ENCODE data around the gene UBN2.
A peak's percentile ranks its signal among the peaks of the same experiment; 100 is the strongest.
"Not testable (repeated sequence)": the region's sequence is repeated elsewhere in the genome, so short reads cannot be mapped to it uniquely, and the experiment has no call there.

UBN2 gene

DNA sequence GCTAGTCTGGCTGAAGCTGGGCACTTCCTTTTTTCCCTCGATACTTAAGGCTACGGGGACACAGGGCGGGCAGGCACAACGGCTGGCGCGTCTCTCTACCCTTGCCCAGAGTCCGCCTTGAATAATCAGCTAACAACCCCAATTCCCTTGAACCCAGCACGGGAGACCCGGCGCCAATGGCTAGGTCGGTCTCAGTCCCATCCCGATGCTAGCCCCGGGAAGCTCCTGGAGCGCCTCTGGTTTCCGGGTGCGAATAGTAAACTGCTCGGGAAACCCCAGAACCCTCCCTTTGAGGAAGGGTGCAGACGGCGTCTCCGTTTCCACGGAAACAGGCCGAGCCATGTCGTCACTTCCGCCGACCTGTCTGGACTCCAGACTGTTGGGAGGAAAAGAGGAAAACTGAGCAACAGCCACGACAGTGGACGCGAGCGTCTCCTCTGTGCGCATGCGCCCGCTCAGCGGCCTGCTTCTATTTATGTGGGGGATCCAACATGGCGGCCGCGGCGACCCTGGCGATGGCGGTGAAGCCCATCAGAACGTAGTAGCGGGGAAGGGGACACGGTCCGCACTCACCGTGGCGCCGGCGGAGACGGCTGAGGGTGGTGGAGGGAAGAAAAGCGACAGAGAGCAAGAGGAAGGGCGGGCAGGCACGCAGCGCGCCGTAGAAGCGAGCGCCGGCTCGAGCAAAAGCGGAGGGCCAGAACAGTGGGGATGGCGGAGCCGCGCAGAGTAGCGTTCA, at the start of gene UBN2:
Gene UBN2, plus strand, starts transcription at position 464 of the 739 bp plus-strand sequence. Its CDS starts 248 bp downstream, at position 712.
- peak; percentile 89 for DNase-seq

DNA sequence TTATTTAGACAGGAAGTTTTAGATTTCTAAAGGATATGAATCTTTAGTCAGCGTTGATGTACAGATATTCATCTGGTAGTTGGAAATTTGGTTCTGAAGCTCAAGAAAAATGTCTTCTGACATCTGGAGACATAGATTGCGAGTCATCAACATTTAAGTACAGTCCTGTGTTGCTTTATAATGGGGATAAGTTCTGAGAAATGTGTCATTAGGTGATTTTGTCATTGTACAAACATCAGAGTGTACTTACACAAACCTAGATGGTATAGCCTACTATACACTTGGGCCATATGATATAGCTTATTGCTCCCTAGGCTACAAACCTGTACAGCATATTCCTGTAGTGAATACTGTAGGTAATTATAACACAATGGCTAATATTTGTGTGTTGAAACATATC, 49.6 kb upstream of the UBN2 start:
- no peak for DNase-seq

DNA sequence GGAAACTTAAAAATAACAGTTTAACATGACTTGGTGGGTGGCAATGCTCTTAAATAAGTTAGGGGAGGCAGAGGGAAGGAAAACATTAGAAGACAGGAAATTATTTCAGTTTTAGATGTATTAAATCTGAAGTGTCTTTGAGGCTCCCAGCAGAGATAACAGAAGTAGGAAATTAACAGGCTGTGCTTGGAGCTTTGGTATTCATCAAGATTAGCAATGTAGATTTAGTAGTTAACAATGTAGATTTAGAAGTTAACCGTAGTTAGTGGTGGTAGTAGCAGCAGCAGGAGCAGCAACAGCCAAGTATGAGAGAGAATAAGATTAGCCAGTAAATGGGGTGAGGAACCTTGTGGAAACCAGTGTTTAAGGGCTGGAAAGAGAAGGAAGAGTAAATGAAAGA, 48.7 kb upstream of the UBN2 start:
- no peak for DNase-seq

DNA sequence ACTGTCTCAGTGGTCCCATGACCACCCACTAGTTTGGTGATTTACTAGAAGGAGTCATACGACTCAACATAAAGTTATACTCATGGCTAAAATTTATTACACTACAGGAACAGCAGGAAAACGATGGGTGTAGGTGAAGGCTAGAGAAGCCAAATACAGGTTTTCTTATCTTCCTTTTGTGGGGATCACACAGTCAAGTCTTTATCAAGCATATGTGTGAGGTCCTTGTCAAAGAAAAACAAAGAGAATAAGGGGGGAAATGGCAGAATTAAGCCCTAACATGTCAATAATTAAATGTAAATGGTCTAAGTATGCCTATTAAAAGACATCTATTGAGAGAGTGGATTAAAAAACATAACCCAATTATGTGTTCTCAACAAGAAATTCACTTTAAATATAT, 47.8 kb upstream of the UBN2 start:
- no peak for DNase-seq

DNA sequence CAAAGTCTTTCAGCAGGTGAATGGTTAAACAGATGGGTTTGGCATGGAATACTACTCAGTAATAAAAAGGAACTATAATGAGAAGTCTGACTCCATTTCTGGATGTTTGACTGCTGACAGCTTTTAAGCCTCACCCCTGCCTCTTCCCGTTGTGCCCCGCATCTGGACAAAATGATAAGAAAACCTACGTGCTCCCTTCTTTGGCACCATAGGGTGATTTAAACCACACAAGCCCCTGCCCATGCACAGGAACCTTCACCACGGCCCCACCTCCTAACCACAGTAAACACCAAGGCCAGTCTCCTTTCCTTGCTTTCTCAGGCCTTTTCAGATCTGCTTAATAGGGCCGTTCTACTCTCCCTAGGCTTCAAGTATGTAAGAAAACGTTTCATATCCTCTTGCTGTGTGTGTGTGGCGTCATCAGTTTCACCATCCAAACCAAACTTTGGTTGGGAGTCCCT, 47.1 kb upstream of the UBN2 start:
- no peak for DNase-seq

DNA sequence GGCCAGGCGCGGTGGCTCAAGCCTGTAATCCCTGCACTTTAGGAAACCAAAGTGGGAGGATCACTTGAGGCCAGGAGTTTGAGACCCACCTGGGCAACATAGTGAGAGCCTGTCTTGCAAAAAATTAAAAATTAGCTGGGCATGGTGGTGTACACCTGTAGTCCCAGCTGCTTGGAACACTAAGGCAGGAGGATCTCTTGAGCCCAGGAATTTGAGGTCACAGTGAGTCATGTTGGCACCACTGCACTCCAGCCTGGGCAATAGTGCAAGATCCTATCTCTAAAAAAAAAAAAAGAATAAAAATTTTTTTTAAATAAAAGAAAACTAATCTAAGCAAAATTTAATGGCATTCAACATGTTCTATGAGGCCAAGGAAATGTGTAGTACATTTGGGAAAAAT, 44.9 kb upstream of the UBN2 start:
- DNase-seq: no peak

DNA sequence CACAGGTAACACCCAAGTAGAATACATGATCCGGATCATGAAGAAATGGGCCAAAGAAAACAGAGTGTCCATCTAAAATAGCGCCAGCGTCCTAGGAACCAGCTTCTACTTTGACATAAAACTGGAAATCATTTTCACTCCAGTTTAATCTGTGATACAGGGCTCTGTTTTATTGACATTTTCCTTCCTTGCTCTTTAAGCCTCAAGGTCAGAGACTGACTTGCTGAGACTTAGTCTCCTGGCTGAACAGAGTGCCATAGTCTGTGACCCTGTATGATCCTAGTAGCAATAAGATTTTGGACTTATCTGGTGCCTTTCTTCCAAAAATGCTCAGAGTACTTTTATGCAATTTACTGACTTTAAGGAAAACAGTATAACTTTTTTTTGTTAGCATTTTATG, 41.7 kb upstream of the UBN2 start:
- DNase-seq: no peak

DNA sequence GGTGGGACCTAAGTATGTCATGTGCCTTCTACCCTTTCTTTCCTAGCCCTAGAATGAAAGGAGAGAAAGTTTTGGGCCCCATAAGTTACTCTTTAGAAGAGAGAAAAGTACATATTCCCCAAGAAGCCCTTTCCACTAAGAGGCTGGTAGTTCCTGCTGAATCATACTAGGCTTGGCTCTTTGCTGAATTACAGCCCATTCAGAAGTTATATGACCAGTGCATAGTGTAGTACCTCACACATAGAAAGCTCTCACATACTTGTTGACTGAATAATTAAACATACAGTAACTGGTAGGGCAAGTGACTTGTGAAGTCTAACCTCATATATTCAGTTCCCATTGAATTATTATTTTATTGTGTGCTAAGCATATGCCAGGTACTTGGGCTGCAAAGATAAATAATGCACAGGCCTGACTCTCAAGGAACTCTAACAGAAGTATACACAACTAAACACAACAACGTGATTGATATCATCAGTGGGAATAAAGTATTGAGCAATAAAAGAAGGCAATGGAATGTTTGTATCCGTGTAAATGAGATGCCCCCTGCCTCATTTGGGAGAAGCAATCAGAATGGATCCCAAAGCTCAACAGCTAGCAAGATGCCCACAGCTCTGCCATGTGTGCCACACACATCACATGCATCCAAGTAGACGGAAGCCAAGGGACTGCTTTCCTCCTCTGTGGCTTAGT, 38.9 kb upstream of the UBN2 start:
- DNase-seq: no peak

DNA sequence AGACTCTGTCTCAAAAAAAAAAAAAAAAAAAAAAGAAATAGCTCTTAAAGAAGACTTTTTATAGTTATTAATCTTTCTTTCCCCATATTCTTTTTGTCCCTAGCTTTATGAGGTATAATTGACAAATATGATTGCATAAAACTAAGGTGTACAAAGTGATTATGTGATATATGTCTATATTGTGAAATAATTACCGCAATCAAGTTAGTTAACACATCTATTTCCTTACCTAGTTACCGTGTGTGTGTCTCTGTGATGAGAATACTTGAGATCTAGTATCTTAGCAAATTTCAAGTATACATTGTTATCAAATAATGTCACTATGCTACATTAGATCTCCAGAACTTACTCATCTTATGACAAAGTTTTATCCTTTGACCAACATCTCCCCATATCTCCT, 30.7 kb upstream of the UBN2 start:
- DNase-seq: no peak

DNA sequence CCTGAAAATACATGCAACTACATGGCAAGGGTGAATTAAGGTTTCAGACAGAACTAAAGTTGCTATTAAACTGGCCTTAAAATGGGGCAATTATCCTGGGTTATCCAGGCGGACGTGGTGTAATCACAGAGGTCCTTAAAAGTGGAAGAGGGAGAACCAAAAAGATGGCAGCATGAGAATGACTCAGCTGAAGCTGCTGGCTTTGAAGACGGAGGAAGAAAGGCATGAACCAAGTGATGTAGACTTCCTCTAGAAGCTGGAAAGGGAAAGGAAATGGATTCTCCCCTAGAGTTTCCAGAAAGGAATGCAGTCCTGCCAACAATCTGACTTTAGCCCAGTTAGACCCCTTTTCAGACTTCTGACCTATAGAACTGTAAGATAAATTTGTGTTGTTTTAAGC, 27.0 kb upstream of the UBN2 start:
- no peak for DNase-seq

DNA sequence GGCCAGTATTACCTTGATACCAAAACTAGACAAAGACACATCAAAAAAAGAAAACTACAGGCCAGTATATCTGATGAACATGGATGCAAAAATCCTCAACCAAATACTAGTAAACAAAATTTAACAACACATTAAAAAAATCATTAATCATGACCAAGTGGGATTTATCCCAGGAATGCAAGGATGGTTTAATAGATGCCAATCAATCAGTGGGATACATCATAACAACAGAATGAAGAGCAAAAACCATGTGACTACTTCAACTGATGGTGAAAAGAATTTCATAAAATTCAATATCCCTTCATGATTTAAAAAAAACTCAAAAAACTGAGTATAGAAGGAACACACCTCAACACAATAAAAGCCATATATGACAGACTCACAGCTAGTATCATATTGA, 25.2 kb upstream of the UBN2 start:
- no peak for DNase-seq

DNA sequence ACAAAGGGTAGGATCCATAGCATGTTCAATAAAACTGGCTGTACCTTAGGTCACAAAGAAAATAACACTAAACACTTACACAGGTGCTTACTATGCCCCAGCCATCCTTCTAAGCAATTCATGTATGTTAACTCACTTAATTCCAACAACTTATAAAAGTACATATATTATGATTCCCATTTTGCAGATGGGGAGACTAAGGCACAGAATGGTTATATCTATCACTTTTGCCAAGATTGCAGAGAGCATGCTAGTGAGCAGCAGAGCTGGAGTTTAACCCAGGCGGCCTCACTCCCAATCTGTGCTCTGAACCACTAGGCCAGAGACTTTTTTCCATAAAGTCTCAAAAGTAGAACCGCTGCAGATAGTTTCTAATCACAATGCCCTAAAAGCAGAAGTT, 18.9 kb upstream of the UBN2 start:
- DNase-seq: no peak

DNA sequence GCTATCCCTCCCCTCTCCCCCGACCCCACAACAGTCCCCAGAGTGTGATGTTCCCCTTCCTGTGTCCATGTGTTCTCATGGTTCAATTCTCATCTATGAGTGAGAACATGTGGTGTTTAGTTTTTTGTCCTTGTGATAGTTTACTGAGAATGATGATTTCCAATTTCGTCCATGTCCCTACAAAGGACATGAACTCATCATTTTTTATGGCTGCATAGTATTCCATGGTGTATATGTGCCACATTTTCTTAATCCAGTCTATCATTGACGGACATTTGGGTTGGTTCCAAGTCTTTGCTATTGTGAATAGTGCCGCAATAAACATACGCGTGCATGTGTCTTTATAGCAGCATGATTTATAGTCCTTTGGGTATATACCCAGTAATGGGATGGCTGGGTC, 17.5 kb upstream of the UBN2 start:
- not testable (repeated sequence) for DNase-seq

DNA sequence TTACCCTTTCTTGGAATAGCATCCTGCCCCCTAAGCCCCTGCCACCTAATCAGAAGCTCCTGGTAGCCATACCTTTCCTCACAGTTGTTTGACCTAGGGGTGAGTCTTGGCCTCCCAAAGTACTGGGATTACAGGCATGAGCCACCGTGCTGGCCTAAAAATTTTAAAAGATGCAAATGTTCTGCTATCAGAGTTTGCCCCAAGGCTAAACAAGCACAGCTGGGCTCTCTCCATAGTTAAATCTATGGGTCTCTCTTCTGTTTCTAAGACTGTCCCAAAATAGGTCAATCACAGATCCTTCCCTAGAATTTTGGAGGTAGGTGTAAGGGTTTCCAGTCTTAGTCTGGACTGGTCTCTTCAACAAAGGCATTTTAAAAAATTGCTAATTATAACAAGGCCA, 12.9 kb upstream of the UBN2 start:
- DNase-seq: no peak

DNA sequence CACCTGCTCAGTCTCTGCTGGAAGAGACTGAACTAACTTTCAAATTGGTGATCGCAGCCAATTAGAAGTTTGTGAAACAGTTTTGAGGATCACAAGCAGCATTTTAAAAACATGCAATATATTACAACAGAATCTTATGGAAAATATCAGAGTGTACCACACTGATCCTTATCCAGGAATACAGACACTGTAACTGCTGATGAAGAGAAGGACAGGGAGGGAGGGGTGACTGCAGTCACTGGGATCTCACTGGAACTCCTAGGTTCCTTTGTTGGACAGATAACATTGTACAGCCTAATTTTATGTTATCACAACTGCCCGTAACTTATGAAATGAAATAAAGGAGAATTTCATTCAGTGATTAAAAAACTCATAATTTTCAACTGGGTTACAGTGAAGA, 6.8 kb upstream of the UBN2 start:
- DNase-seq: no peak

DNA sequence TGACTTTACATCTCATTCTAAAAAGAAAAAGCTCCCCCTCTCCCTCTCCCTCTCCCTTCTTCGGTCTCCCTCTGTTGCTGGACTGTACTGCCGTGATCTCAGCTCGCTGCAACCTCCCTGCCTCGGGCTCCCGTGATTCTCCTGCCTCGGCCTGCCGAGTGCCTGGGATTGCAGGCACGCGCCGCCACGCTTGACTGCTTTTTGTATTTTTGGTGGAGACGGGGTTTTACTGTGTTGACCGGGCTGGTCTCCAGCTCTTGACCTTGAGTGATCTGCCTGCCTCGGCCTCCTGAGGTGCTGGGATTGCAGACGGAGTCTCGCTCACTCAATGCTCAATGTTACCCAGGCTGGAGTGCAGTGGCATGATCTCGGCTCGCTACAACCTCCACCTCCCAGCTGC, 6.2 kb upstream of the UBN2 start:
- not testable (repeated sequence) for DNase-seq

DNA sequence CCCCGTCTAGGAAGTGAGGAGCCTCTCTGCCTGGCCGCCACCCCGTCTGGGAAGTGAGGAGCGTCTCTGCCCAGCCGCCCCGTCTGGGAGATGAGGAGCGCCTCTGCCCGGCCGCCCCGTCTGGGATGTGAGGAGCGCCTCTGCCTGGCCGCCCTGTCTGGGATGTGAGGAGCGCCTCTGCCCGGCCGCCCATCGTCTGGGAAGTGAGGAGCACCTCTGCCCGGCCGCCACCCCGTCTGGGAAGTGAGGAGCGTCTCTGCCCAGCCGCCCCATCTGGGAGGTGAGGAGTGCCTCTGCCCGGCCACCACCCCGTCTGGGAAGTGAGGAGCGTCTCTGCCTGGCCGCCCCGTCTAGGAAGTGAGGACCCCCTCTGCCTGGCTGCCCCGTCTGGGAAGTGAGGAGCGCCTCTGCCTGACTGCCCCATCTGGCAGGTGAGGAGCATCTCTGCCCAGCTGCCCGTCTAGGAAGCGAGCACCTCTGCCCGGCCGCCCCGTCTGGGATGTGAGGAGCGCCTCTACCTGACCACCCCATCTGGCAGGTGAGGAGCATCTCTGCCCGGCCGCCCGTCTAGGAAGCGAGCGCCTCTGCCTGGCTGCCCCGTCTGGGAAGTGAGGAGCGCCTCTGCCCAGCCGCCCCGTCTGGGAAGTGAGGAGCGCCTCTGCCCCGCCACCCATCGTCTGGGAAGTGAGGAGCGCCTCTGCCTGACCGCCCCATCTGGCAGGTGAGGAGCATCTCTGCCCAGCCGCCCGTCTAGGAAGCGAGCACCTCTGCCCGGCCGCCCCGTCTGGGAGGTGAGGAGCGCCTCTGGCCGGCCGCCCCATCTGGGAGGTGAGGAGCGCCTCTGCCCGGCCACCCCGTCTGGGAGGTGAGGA, 5.5 kb upstream of the UBN2 start:
- not testable (repeated sequence) for DNase-seq

DNA sequence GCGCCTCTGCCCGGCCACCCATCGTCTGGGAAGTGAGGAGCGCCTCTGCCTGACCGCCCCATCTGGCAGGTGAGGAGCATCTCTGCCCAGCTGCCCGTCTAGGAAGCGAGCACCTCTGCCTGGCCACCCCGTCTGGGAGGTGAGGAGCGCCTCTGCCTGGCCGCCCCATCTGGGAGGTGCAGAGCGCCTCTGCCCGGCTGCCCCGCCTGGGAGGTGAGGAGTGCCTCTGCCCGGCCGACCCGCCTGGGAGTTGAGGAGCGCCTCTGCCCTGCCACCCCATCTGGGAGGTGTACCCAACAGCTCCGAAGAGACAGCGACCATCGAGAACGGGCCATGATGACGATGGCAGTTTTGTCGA, 4.9 kb upstream of the UBN2 start:
- DNase-seq: not testable (repeated sequence)

DNA sequence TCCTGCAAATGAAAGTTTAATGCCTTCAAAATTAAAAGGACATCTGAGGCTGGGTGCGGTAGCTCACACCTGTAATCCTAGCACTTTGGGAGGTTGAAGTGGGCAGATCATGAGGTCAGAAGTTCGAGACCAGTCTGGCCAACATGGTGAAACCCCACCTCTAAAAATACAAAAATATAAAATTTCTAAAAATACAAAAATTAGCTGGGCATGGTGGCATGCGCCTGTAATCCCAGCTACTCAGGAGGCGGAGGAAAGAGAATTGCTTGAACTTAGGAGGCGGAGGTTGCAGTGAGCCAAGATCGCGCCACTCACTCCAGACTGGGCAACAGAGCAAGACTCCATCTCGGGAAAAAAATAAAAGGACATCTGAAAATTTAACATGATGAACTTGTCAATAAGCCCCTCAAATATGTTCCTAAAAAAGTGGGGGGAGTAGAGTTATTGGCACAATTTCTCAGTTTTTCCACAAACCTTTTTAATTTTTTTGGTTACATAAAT, 4.0 kb upstream of the UBN2 start:
- not testable (repeated sequence) for DNase-seq

DNA sequence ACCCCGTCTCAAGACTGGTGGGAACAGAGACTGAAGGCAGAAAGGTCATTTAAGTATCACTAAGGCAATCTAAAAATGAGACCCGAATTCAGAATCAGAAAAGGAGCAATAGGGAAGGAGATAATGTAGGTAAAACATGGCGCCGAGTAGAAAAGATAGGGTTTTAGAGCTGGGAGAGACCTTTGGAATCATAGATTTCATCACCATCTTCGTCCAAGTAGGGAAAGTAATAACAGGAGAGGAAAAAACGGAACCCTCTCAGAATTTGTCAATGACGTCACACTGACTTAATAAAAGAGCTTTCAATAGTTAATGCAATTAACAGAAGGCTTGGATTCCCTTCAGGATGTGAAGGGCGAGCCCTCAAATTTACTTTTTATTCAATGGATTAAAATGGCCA, 1.0 kb upstream of the UBN2 start:
- DNase-seq: no peak

DNA sequence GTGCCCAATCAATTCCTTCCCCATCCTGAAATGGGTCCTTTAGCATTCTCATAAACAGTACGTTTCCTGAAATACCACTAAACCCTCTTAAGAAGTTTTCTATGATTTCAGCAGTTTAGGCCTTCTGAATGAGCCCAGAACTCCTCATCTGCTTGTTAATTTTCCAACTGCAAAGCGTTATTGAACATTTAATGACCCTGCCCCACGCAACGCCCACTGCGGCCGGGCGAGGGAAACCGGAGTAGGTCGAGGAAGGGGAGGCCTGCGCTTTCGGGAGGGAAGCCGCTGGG, 608 bp upstream of the UBN2 start:
- no peak for DNase-seq

DNA sequence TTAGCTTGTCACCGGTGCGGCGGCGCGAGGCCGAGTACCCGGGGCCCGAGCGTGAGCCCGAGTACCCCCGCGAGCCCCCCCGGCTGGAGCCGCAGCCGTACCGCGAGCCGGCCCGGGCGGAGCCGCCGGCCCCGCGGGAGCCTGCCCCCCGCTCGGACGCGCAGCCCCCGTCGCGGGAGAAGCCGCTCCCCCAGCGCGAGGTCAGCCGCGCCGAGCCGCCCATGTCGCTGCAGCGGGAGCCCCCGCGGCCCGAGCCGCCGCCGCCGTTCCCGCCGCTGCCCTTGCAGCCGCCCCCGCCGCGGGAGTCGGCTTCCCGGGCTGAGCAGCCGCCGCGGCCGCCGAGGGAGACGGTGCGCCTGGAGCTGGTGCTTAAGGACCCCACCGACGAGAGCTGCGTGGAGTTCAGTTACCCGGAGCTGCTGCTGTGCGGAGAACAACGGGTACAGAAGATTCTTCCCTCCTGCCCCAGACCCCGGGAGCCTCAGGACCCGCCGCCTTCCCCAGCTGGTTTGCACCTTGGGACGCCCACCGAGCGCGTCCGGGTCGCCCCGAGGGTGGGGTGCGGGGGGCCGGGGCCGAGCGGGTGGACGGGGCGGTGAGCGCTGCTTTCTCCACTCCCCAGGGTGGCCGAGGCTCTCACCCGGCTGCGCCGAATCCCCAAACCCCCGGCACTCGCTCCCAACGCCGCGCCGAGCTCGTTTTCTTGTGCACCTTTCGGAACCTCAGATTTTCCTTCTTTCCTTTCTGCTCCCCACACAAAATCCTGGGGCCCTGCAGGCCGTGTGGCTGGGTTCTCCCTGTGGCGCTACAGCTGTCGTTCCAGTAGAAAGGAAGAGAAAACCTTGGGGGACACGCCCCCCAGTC, 708 bp downstream of the UBN2 start:
- DNase-seq: no peak

DNA sequence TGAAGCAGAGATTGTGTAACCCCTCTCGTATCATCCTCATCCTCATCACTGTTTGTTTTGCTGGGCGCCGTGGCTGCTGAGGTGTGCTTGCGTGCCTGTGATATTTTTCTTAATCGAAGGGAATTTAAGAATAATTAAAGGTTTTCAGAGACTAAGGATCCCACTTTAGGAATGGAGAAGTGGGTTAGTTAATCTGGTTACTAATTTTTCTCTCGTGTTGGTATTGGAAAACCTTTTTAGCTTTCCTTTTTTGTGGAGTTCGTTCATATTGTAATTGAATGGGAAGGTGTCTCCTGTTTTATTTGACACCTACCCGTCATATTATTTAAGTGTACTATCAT, 1.3 kb downstream of the UBN2 start:
- DNase-seq: no peak

All from NCI-H2081 treated with DMSO at 0.1 percent for 48 hours (cell line).